ENCODE measurements around the gene ABCC4.

ABCC4 gene, protein sequence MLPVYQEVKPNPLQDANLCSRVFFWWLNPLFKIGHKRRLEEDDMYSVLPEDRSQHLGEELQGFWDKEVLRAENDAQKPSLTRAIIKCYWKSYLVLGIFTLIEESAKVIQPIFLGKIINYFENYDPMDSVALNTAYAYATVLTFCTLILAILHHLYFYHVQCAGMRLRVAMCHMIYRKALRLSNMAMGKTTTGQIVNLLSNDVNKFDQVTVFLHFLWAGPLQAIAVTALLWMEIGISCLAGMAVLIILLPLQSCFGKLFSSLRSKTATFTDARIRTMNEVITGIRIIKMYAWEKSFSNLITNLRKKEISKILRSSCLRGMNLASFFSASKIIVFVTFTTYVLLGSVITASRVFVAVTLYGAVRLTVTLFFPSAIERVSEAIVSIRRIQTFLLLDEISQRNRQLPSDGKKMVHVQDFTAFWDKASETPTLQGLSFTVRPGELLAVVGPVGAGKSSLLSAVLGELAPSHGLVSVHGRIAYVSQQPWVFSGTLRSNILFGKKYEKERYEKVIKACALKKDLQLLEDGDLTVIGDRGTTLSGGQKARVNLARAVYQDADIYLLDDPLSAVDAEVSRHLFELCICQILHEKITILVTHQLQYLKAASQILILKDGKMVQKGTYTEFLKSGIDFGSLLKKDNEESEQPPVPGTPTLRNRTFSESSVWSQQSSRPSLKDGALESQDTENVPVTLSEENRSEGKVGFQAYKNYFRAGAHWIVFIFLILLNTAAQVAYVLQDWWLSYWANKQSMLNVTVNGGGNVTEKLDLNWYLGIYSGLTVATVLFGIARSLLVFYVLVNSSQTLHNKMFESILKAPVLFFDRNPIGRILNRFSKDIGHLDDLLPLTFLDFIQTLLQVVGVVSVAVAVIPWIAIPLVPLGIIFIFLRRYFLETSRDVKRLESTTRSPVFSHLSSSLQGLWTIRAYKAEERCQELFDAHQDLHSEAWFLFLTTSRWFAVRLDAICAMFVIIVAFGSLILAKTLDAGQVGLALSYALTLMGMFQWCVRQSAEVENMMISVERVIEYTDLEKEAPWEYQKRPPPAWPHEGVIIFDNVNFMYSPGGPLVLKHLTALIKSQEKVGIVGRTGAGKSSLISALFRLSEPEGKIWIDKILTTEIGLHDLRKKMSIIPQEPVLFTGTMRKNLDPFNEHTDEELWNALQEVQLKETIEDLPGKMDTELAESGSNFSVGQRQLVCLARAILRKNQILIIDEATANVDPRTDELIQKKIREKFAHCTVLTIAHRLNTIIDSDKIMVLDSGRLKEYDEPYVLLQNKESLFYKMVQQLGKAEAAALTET (N-terminal part only)

GRCh38 chr13:95301183-95301967 lies at the start of gene ABCC4:
ABCC4 (minus strand) TSS chr13:95301451; CDS start chr13:95301314, 137 bp downstream.
- Histone ChIP-seq H3K9ac (ENCODE audit: insufficient read length) (peak within 1 kb of the TSS; percentile 80), H3K4me3 (peak within 1 kb of the TSS; percentile 95), H3K36me3 (ENCODE audit: insufficient read depth, low read length) (no peaks in the 10 kb centered on the region), H3K9me3 (ENCODE audit: low read depth, low read length) (no peaks in the 10 kb centered on the region), H3K27ac (no peak within 1 kb of the TSS)
- TF ChIP-seq FOXP2 (optimal IDR thresholded peaks at IDR 0.05; ENCODE audit: control extremely low read depth, extremely low read length, insufficient read depth) (no peak), POLR2AphosphoS5 (IDR thresholded peaks at IDR 0.05; ENCODE audit: borderline replicate concordance, low read depth, low read length) (peak; percentile 57; the same call in 1 of the 2 replicates)
- no peak for DNase-seq (ENCODE audit: low read depth, low spot score)

DNA sequence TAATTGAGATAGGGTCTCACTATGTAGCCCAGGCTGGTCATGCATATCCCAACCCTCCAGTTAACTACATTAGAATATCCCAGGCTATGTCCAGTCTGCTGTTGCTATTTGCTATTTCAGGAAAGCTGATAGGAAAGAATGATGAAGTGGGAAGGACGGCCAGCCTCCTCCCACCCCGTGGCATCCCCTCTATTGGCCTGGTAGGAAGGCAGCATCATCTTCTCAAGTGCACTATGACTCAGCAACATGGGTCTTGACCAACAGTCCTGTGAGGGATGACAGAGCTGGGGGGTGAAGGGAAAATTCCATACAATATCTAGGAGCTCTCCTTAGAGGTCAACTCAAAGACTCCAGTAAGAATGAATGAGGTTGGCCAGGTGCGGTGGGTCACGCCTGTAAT lies 48.0 kb upstream of the ABCC4 start:
- Histone ChIP-seq H3K27ac (no peak overlapping the region), H3K4me3 (no peak overlapping the region), H3K9ac (ENCODE audit: insufficient read length) (no peak overlapping the region), H3K9me3 (ENCODE audit: low read depth, low read length) (no peaks in the 10 kb centered on the region), H3K36me3 (ENCODE audit: insufficient read depth, low read length) (no peaks in the 10 kb centered on the region)
- TF ChIP-seq POLR2AphosphoS5 (IDR thresholded peaks at IDR 0.05; ENCODE audit: borderline replicate concordance, low read depth, low read length) (no peak), EZH2 (IDR thresholded peaks at IDR 0.05) (no peak), FOXP2 (optimal IDR thresholded peaks at IDR 0.05; ENCODE audit: control extremely low read depth, extremely low read length, insufficient read depth) (no peak)
- no peak for DNase-seq (ENCODE audit: low read depth, low spot score)

GRCh38 chr13:95343944-95344343 lies 42.7 kb upstream of the ABCC4 start:
- no peak overlapping the region for H3K27ac ChIP-seq
- H3K4me3 ChIP-seq = no peak overlapping the region
- TF ChIP-seq FOXP2 (optimal IDR thresholded peaks at IDR 0.05; ENCODE audit: control extremely low read depth, extremely low read length, insufficient read depth) (no peak), POLR2AphosphoS5 (IDR thresholded peaks at IDR 0.05; ENCODE audit: borderline replicate concordance, low read depth, low read length) (no peak), EZH2 (IDR thresholded peaks at IDR 0.05) (no peak)
- no peak overlapping the region for H3K9ac ChIP-seq (ENCODE audit: insufficient read length)
- no peak for DNase-seq (ENCODE audit: low read depth, low spot score)
- no peaks in the 10 kb centered on the region for H3K9me3 ChIP-seq (ENCODE audit: low read depth, low read length)
- H3K36me3 ChIP-seq (ENCODE audit: insufficient read depth, low read length) = no peaks in the 10 kb centered on the region

- Histone ChIP-seq H3K9ac (ENCODE audit: insufficient read length) (no peak overlapping the region), H3K9me3 (ENCODE audit: low read depth, low read length) (no peaks in the 10 kb centered on the region), H3K36me3 (ENCODE audit: insufficient read depth, low read length) (no peaks in the 10 kb centered on the region), H3K4me3 (no peak overlapping the region), H3K27ac (no peak overlapping the region)
- no peak for DNase-seq (ENCODE audit: low read depth, low spot score)
- TF ChIP-seq POLR2AphosphoS5 (IDR thresholded peaks at IDR 0.05; ENCODE audit: borderline replicate concordance, low read depth, low read length) = no peak
- no peak for TF ChIP-seq EZH2 (IDR thresholded peaks at IDR 0.05)
- no peak for TF ChIP-seq FOXP2 (optimal IDR thresholded peaks at IDR 0.05; ENCODE audit: control extremely low read depth, extremely low read length, insufficient read depth)
Measured at GRCh38 chr13:95341441-95341840, 40.2 kb upstream of the ABCC4 start.

GRCh38 chr13:95338905-95339304 lies 37.7 kb upstream of the ABCC4 start:
- H3K9me3 ChIP-seq (ENCODE audit: low read depth, low read length) = no peaks in the 10 kb centered on the region
- H3K27ac ChIP-seq = no peak overlapping the region
- H3K9ac ChIP-seq (ENCODE audit: insufficient read length) = no peak overlapping the region
- no peaks in the 10 kb centered on the region for H3K36me3 ChIP-seq (ENCODE audit: insufficient read depth, low read length)
- no peak for DNase-seq (ENCODE audit: low read depth, low spot score)
- H3K4me3 ChIP-seq = no peak overlapping the region
- TF ChIP-seq POLR2AphosphoS5 (IDR thresholded peaks at IDR 0.05; ENCODE audit: borderline replicate concordance, low read depth, low read length) (no peak), EZH2 (IDR thresholded peaks at IDR 0.05) (no peak), FOXP2 (optimal IDR thresholded peaks at IDR 0.05; ENCODE audit: control extremely low read depth, extremely low read length, insufficient read depth) (no peak)

- Histone ChIP-seq H3K9me3 (ENCODE audit: low read depth, low read length) (no peaks in the 10 kb centered on the region), H3K27ac (no peak overlapping the region), H3K36me3 (ENCODE audit: insufficient read depth, low read length) (no peaks in the 10 kb centered on the region), H3K4me3 (no peak overlapping the region), H3K9ac (ENCODE audit: insufficient read length) (no peak overlapping the region)
- TF ChIP-seq EZH2 (IDR thresholded peaks at IDR 0.05) (no peak), FOXP2 (optimal IDR thresholded peaks at IDR 0.05; ENCODE audit: control extremely low read depth, extremely low read length, insufficient read depth) (no peak), POLR2AphosphoS5 (IDR thresholded peaks at IDR 0.05; ENCODE audit: borderline replicate concordance, low read depth, low read length) (no peak)
- no peak for DNase-seq (ENCODE audit: low read depth, low spot score)
Measured at GRCh38 chr13:95337597-95337996, 36.3 kb upstream of the ABCC4 start.

DNA sequence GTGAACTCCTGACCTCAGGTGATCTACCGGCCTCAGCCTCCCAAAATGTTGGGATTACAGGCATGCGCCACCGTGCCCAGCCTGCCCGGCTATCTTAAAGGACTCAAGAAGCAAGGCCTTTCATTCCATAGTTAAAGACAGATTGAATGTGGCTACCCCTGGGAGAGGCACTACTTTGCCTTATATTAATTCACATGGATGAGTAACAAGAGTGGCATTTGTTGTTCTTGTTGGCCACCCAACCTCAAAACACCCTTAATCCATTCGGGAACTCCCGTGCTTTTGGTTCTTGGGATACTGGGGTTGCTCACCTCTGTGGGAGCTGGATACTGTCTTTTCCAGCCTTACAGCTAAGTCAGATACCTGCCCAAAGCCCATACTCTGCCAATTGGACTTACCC lies 34.4 kb upstream of the ABCC4 start:
- Histone ChIP-seq H3K4me3 (no peak overlapping the region), H3K9ac (ENCODE audit: insufficient read length) (no peak overlapping the region), H3K9me3 (ENCODE audit: low read depth, low read length) (no peaks in the 10 kb centered on the region), H3K36me3 (ENCODE audit: insufficient read depth, low read length) (no peaks in the 10 kb centered on the region), H3K27ac (no peak overlapping the region)
- TF ChIP-seq EZH2 (IDR thresholded peaks at IDR 0.05) (no peak), POLR2AphosphoS5 (IDR thresholded peaks at IDR 0.05; ENCODE audit: borderline replicate concordance, low read depth, low read length) (no peak), FOXP2 (optimal IDR thresholded peaks at IDR 0.05; ENCODE audit: control extremely low read depth, extremely low read length, insufficient read depth) (no peak)
- no peak for DNase-seq (ENCODE audit: low read depth, low spot score)

Measured in SK-N-MC (cell line).